ENCODE data around the gene FAM200C.

FAM200C gene

DNA sequence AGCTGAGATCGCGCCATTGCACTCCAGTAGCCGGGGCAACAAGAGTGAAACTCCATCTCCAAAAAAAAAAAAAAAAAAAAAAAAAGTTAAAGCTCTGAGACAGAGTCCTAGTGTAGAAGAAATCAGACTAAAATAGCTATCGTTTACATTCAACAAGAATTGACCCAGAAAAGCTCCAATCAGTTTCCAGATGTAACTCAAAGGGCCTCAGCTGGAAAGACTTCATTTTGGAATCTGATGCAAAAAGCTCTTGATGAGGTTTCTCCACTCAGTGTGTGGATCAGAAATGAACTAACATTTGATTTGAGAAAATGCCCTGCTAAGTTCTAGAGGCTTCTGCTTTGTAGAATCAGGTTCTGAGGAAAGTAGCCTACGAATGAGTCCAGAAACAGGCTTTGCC is 22.2 kb downstream of the FAM200C start:
- Histone ChIP-seq H3K4me3 (ENCODE audit: insufficient read depth, low read length, poor library complexity, severe bottlenecking) (no peak overlapping the region), H3K27me3 (ENCODE audit: low read length) (no peaks in the 10 kb centered on the region), H4K20me1 (ENCODE audit: low read depth, low read length) (no peaks in the 10 kb centered on the region), H3K36me3 (ENCODE audit: low read length) (no peaks in the 10 kb centered on the region), H3K79me2 (ENCODE audit: insufficient read depth, low read length) (no peaks in the 10 kb centered on the region), H2AFZ (ENCODE audit: low read depth, low read length, severe bottlenecking) (no peak overlapping the region), H3K9me3 (ENCODE audit: insufficient read depth, low read length) (no peaks in the 10 kb centered on the region), H3F3A (ENCODE audit: insufficient read depth) (no peaks in the 10 kb centered on the region), H3K9ac (ENCODE audit: low read length) (no peak overlapping the region), H3K27ac (ENCODE audit: low read depth, low read length) (no peak overlapping the region), H3K4me2 (ENCODE audit: low read depth, low read length, poor library complexity, severe bottlenecking) (no peak overlapping the region), H3K9me2 (replicated peaks; ENCODE audit: insufficient read depth, low read length) (no peaks in the 10 kb centered on the region)
- TF ChIP-seq, protein P1, sequence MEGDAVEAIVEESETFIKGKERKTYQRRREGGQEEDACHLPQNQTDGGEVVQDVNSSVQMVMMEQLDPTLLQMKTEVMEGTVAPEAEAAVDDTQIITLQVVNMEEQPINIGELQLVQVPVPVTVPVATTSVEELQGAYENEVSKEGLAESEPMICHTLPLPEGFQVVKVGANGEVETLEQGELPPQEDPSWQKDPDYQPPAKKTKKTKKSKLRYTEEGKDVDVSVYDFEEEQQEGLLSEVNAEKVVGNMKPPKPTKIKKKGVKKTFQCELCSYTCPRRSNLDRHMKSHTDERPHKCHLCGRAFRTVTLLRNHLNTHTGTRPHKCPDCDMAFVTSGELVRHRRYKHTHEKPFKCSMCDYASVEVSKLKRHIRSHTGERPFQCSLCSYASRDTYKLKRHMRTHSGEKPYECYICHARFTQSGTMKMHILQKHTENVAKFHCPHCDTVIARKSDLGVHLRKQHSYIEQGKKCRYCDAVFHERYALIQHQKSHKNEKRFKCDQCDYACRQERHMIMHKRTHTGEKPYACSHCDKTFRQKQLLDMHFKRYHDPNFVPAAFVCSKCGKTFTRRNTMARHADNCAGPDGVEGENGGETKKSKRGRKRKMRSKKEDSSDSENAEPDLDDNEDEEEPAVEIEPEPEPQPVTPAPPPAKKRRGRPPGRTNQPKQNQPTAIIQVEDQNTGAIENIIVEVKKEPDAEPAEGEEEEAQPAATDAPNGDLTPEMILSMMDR (IDR thresholded peaks at IDR 0.05; ENCODE audit: insufficient read depth, low read length, poor library complexity, severe bottlenecking), result no peak
- no peak for TF ChIP-seq EZH2phosphoT487 (conservative IDR thresholded peaks at IDR 0.05; ENCODE audit: low read length)

DNA sequence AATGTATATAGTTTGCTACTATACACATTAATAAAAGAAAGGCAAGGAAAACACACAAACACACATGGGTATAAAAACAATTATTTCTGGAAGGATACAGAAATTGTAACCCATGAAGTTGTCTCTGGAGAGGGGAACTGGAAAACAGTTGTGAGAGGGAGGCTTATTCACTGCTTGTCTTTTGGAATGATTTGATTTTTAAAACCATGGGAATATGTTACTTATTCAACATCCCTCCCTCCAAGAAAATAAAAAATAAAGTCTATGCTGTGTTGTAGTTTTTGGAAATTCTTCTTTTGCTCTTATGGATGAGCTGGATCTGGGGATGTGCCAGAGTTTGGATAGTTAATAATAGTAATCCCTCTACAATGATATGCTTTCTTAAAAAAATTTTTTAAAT is 23.4 kb downstream of the FAM200C start:
- H3K9me3 ChIP-seq (ENCODE audit: insufficient read depth, low read length), result no peaks in the 10 kb centered on the region
- no peak overlapping the region for H3K9ac ChIP-seq (ENCODE audit: low read length)
- no peaks in the 10 kb centered on the region for H3K9me2 ChIP-seq (replicated peaks; ENCODE audit: insufficient read depth, low read length)
- H3K27ac ChIP-seq (ENCODE audit: low read depth, low read length), result no peak overlapping the region
- H3K27me3 ChIP-seq (ENCODE audit: low read length), result no peaks in the 10 kb centered on the region
- H3F3A ChIP-seq (ENCODE audit: insufficient read depth), result no peaks in the 10 kb centered on the region
- no peak overlapping the region for H3K4me3 ChIP-seq (ENCODE audit: insufficient read depth, low read length, poor library complexity, severe bottlenecking)
- H2AFZ ChIP-seq (ENCODE audit: low read depth, low read length, severe bottlenecking), result no peak overlapping the region
- no peak overlapping the region for H3K4me2 ChIP-seq (ENCODE audit: low read depth, low read length, poor library complexity, severe bottlenecking)
- H4K20me1 ChIP-seq (ENCODE audit: low read depth, low read length), result no peaks in the 10 kb centered on the region
- TF ChIP-seq, protein P1 (IDR thresholded peaks at IDR 0.05; ENCODE audit: insufficient read depth, low read length, poor library complexity, severe bottlenecking), result no peak
- TF ChIP-seq EZH2phosphoT487 (conservative IDR thresholded peaks at IDR 0.05; ENCODE audit: low read length), result no peak
- H3K36me3 ChIP-seq (ENCODE audit: low read length), result no peaks in the 10 kb centered on the region
- H3K79me2 ChIP-seq (ENCODE audit: insufficient read depth, low read length), result no peaks in the 10 kb centered on the region

DNA sequence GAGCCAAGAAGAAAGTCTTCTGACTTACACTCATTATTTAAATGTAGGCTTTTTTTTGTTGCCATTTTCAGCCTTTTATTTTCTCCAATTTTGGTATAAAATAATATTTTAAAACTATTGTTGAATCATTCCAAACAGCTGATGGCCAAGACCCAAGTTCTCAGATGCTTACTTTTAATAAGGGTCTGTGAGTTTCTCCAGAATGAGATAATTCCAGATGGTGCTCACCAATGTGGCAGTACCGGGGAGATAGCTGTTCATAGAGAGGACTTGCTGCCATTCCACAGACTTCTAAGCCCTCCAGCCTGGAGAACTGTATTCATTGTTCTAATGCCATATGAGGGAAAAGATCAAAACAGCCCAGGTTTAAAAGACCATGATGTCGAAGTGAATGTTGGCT is 24.2 kb downstream of the FAM200C start:
- Histone ChIP-seq H3K36me3 (ENCODE audit: low read length) (no peaks in the 10 kb centered on the region), H4K20me1 (ENCODE audit: low read depth, low read length) (no peaks in the 10 kb centered on the region), H3K4me3 (ENCODE audit: insufficient read depth, low read length, poor library complexity, severe bottlenecking) (no peak overlapping the region), H3K9me2 (replicated peaks; ENCODE audit: insufficient read depth, low read length) (no peaks in the 10 kb centered on the region), H2AFZ (ENCODE audit: low read depth, low read length, severe bottlenecking) (no peak overlapping the region), H3K9me3 (ENCODE audit: insufficient read depth, low read length) (no peaks in the 10 kb centered on the region), H3F3A (ENCODE audit: insufficient read depth) (no peaks in the 10 kb centered on the region), H3K79me2 (ENCODE audit: insufficient read depth, low read length) (no peaks in the 10 kb centered on the region), H3K9ac (ENCODE audit: low read length) (no peak overlapping the region), H3K27ac (ENCODE audit: low read depth, low read length) (no peak overlapping the region), H3K27me3 (ENCODE audit: low read length) (no peaks in the 10 kb centered on the region), H3K4me2 (ENCODE audit: low read depth, low read length, poor library complexity, severe bottlenecking) (no peak overlapping the region)
- no peak for TF ChIP-seq EZH2phosphoT487 (conservative IDR thresholded peaks at IDR 0.05; ENCODE audit: low read length)
- TF ChIP-seq, protein P1 (IDR thresholded peaks at IDR 0.05; ENCODE audit: insufficient read depth, low read length, poor library complexity, severe bottlenecking), result no peak

All from SU-DHL-6 (cell line).